Osteoblast (primary cell): Measurements from ENCODE around the gene BCL2L2. TPM values are rescaled to one million over a fixed set of nuclear protein-coding genes. Genes with fewer than 3 reads are reported as not detected.

Experiments
- DNase-seq: peaks from one replicate; pipeline ENCODE4 v3.0.0; 2011; ENCODE audit warnings: low spot score, mixed read lengths; ENCODE audit not compliant: insufficient read length; ENCODE audit errors: missing footprints
- H2AFZ ChIP-seq: 2 replicates; pipeline ENCODE4 v1.6.0; 2011; ENCODE audit warnings: mild to moderate bottlenecking, low read length
- H3K27ac ChIP-seq: 2 replicates; pipeline ENCODE4 v1.5.1; 2011; ENCODE audit warnings: mild to moderate bottlenecking, low read depth, low read length, moderate library complexity
- H3K27me3 ChIP-seq: 2 replicates; pipeline ENCODE4 v1.6.0; 2012; ENCODE audit warnings: mild to moderate bottlenecking, control low read depth, inconsistent platforms, low read length, moderate library complexity; ENCODE audit not compliant: insufficient read depth
- H3K36me3 ChIP-seq: 2 replicates; pipeline ENCODE4 v1.5.1; 2011; ENCODE audit warnings: mild to moderate bottlenecking, low read length, control low read depth, moderate library complexity; ENCODE audit not compliant: insufficient read depth
- H3K4me1 ChIP-seq: 2 replicates; pipeline ENCODE4 v1.5.1; 2011; ENCODE audit warnings: mild to moderate bottlenecking, low read length, control low read depth, moderate library complexity; ENCODE audit not compliant: insufficient read depth
- H3K4me2 ChIP-seq: 2 replicates; pipeline ENCODE4 v1.6.0; 2011; ENCODE audit warnings: mild to moderate bottlenecking, low read length; ENCODE audit not compliant: insufficient read depth
- H3K4me3 ChIP-seq: fragments of 200-600 bp; sonication (generic); 3 replicates; pipeline ENCODE4 v1.5.1; 2012; ENCODE audit warnings: mild to moderate bottlenecking, low read length, inconsistent platforms; ENCODE audit not compliant: insufficient read depth
- H3K79me2 ChIP-seq: 2 replicates; pipeline ENCODE4 v1.6.0; 2012; ENCODE audit warnings: mild to moderate bottlenecking, low read length, control low read depth, inconsistent platforms; ENCODE audit not compliant: insufficient read depth
- H3K9me3 ChIP-seq: 2 replicates; pipeline ENCODE4 v1.5.1; 2011; ENCODE audit warnings: low read depth, low read length, control low read depth
- H4K20me1 ChIP-seq: 2 replicates; pipeline ENCODE4 v1.6.0; 2012; ENCODE audit warnings: mild to moderate bottlenecking, low read length, control low read depth; ENCODE audit not compliant: insufficient read depth
- CTCF ChIP-seq: IDR thresholded peaks from 2 replicates; pipeline ENCODE4 v1.5.1; 2011; ENCODE audit warnings: mild to moderate bottlenecking, low read depth, low read length, moderate library complexity; ENCODE audit errors: extremely low read depth
- total RNA-seq: library from RNA; depleted of rRNA; stranded (reverse); fragments of >200 nt; gene quantifications from 2 replicates; pipeline ENCODE4 v1.2.3, GENCODE V29; 2012

Gene BCL2L2
- total RNA-seq, 1 donor = 19.5 TPM

GRCh38 chr14:23300687-23301223 is 5.9 kb upstream of the BCL2L2 start:
- H3K4me2 ChIP-seq = peak overlapping the region; percentile 89
- H3K4me1 ChIP-seq = peaks cover 39% of the 10 kb centered on the region
- DNase-seq = no peak
- peak overlapping the region; percentile 80 for H3K4me3 ChIP-seq
- H3K27ac ChIP-seq = peak overlapping the region; percentile 90
- peak overlapping the region; percentile 75 for H2AFZ ChIP-seq
- H3K79me2 ChIP-seq = peaks cover 5% of the 10 kb centered on the region
- no peak for TF ChIP-seq CTCF
- no peaks in the 10 kb centered on the region for H3K27me3 ChIP-seq
- no peaks in the 10 kb centered on the region for H3K9me3 ChIP-seq
- H3K36me3 ChIP-seq = no peaks in the 10 kb centered on the region
- no peaks in the 10 kb centered on the region for H4K20me1 ChIP-seq

- H3K36me3 ChIP-seq = no peaks in the 10 kb centered on the region
- H3K4me2 ChIP-seq = peak overlapping the region; percentile 92
- no peaks in the 10 kb centered on the region for H3K9me3 ChIP-seq
- no peaks in the 10 kb centered on the region for H3K27me3 ChIP-seq
- peak overlapping the region; percentile 83 for H3K27ac ChIP-seq
- peak overlapping the region; percentile 80 for H3K4me3 ChIP-seq
- peaks cover 5% of the 10 kb centered on the region for H3K79me2 ChIP-seq
- peak; percentile 59 for TF ChIP-seq CTCF
- peaks cover 45% of the 10 kb centered on the region for H3K4me1 ChIP-seq
- DNase-seq = peak; percentile 100
- peak overlapping the region; percentile 96 for H2AFZ ChIP-seq
- no peaks in the 10 kb centered on the region for H4K20me1 ChIP-seq
These were observed 5.2 kb upstream of the BCL2L2 start for GRCh38 chr14:23301288-23301968.

GRCh38 chr14:23301969-23302289 is 4.7 kb upstream of the BCL2L2 start:
- H3K27me3 ChIP-seq = no peaks in the 10 kb centered on the region
- no peaks in the 10 kb centered on the region for H3K9me3 ChIP-seq
- H4K20me1 ChIP-seq = no peaks in the 10 kb centered on the region
- TF ChIP-seq CTCF = no peak
- DNase-seq = no peak
- peak overlapping the region; percentile 92 for H3K4me2 ChIP-seq
- H3K4me3 ChIP-seq = peak overlapping the region; percentile 80
- peak overlapping the region; percentile 96 for H2AFZ ChIP-seq
- peak overlapping the region; percentile 60 for H3K27ac ChIP-seq
- peaks cover 45% of the 10 kb centered on the region for H3K4me1 ChIP-seq
- peaks cover 8% of the 10 kb centered on the region for H3K79me2 ChIP-seq
- no peaks in the 10 kb centered on the region for H3K36me3 ChIP-seq

GRCh38 chr14:23302290-23303225 is 4.1 kb upstream of the BCL2L2 start, which contains the start of gene PPP1R3E:
Gene PPP1R3E (minus strand): TSS chr14:23302859. CDS start chr14:23302576, 283 bp downstream.
- no peaks in the 10 kb centered on the region for H3K36me3 ChIP-seq
- H3K27ac ChIP-seq = peak within 1 kb of the TSS; percentile 60
- TF ChIP-seq CTCF = no peak
- peak within 1 kb of the TSS; percentile 80 for H3K4me3 ChIP-seq
- H3K4me1 ChIP-seq = peaks cover 50% of the 10 kb centered on the region
- peaks cover 15% of the 10 kb centered on the region for H3K79me2 ChIP-seq
- peak within 1 kb of the TSS; percentile 96 for H2AFZ ChIP-seq
- peak within 1 kb of the TSS; percentile 92 for H3K4me2 ChIP-seq
- peaks cover 1% of the 10 kb centered on the region for H4K20me1 ChIP-seq
- H3K9me3 ChIP-seq = no peaks in the 10 kb centered on the region
- H3K27me3 ChIP-seq = no peaks in the 10 kb centered on the region
- DNase-seq = peak; percentile 90
